NCI-H345 treated with DMSO at 0.1 percent for 48 hours (cell line): ENCODE measurements around the gene PDCD10.

ENCODE experiments used
- DNase-seq: peaks from one replicate; lab custom pipeline; 2025; ENCODE audit not compliant: unreplicated experiment; lab: John Stamatoyannopoulos, UW

The PDCD10 gene

DNA sequence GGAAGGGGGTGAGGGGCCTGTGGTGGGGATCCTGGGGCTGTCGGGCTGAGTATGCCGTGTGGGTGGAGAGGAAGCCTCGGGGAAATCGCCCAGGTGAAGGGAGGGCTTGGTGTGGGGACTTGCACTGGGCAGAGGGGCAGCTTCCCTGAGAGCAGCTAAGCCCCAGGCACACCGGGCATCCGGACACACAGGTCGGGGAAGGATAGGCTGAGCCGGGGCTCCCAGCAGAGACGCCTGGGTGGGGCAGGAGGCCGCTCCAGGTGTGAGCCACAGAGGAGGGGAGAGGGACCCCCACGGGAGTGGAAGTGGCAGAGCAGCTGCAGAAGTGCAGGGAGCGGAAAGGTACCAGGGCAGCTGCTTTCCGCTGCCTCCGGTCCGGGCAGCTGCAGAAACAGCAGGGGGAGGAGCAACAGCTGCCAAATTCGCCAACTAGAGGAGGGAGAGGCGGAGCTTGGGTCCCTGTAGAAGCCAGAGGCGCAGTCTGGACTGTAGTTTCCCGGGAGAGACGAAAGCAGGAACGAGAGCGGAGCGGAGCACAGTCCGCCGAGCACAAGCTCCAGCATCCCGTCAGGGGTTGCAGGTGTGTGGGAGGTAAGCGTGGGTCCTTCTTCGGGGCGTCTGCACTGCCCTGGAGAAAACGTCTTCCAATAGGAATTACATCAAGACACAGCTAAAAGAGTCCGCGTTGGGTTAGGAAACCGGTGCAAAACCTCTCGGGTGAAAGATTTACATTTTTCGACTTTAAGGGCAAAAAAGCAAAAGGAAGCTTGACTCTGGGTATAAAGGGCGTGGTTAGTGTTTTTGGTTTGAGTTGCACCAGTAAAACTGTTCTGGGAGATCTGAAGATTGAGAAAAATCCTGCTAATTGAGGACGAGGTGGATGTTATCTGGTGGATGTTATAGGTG is 794 bp upstream of the PDCD10 start, which contains the start of gene SERPINI1:
SERPINI1 (plus strand) TSS at position 489 of the 906 bp plus-strand sequence. CDS start 53,408 bp downstream, outside the sequence.
- DNase-seq: peak; percentile 86

DNA sequence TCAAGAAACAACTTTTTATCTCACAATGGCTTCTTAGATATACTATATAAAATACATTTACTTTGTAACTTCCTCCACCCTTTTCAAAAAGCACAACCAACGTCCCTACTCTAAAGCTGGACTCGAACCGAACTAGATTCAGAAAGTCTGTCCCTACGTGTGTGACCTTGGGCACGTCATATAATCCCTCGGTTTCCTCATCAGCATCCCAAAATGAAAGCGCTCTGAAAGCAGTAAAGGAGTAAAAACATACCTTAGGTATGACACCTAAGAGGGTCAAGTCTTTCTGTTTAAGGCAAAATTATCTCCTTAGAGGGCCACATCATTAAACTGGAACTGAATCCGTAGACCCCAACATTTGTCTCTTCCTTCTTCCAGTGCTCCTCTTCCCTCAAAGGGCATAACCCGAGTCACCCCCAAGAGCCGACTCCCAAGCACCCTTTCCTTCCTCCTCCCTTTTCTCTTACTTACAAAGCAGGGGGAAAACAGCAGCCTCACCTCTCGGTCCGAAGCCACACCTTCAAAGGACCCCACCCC is 663 bp downstream of the PDCD10 start:
- DNase-seq: no peak

DNA sequence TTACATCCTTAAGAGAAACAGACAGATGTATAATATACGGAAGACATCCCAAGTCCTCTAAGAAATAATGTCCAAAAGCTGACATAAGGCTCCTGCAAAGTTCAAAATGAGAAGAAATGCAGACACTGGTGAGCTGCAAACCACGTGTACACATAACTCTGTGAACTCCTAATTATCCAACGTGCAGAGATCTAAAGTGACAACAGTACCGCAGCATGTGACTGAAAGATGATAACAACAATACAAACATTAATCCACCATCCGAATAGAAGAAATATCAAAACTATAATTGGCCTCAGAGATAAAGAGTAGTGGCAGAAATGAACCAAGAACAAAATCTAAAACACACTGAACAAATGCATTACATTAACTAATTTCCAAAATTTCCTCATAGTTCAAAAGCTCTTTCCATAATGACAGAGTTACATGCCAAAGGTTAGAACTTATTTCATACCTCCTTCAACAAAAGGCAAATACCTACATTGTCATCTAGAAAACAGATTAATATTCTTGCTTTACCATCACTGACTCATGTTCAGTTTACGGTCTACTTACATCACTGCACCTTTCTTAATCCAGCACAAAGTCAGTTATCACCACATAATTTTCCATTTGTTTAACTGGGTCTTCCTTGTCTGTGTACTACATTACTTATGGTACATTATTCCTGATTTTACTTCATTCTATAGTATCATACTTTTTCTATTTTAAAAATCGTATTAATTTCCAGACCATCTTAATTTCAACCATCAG is 2.2 kb downstream of the PDCD10 start:
- DNase-seq: no peak

DNA sequence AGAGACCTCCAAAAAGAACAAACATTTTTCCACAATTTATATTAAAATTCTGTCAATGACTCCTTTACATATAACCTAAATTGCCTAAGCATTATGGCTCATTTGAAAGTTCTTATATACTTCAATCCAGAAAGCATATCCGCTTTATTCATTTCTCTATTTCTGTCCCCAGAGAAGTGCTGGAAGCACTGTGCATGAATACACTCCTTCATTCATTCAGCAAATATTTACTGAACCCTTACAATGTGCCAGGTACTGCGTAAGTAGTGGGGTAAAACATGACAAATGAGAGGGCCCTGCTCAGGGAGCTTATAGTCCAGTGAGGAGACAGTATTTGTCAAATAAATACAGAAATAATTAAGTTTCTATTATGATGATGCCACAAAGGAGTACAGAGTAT is 3.3 kb downstream of the PDCD10 start:
- no peak for DNase-seq

DNA sequence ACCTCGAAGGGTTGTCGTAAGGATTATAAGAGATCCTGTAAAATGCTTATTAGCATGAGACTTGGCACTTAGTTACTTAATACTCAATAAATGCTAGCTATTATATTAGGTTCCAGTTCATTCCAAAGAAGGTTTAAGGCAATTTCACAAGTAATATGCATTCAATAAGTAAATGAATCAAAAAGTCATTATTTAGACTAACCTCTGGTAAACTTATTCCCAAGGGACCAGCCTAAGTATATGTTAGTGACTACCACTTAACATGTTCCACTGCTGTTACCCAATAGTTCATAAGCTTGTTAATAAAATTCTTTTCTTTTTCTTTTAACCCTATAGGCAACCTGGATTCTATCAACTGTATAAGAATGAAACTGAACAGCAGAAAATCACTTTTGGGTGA is 5.1 kb downstream of the PDCD10 start:
- DNase-seq: no peak

DNA sequence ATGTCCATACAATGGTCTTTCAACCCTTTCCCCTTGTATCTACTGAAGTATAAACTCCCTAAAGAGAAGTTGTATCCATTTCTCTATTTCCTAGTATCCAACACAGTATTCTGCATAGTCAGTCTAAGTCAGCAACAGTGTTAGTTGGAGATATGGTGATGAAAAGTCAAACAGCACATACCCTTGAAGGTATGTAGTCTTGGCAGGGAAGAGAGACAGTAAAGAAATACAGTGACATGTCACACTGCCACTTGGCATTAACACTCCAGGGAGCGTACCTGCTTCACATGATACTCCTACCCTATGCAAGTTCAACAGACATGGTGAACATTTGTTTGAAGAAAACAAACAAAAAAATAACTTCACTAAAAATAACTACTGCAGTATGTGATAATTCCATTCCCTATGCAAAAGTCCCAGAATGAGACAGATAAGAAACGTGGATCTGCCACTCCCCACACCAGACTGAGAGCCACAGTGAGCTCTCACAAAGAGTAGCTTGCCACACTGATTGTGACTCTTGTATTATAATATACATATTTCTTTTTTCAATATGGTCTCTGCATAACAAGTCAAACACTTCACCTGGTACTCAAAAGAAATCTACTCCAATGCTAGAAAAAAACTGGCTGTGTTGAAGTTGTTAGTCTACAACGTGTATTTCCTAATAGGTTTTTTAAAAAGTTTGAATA is 5.9 kb downstream of the PDCD10 start:
- DNase-seq: no peak

DNA sequence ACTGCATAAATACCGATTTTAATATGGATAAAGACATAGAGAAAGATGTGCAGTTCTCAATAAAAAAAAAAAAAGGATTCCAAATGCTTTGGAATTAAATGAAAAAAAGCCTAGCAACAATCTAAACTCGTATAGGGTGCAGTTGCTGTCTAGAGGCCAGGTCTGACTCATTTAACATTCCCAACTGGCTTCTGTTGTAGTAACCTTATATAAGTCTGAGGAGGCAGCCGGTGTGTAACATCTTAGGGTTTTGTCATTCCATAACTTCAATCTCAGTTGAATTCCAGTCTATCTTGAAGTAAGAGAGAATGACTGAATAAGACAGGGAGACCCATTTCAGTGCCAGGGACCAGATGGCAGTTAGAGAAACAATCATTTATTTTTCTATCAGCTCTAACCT is 6.5 kb downstream of the PDCD10 start:
- no peak for DNase-seq

DNA sequence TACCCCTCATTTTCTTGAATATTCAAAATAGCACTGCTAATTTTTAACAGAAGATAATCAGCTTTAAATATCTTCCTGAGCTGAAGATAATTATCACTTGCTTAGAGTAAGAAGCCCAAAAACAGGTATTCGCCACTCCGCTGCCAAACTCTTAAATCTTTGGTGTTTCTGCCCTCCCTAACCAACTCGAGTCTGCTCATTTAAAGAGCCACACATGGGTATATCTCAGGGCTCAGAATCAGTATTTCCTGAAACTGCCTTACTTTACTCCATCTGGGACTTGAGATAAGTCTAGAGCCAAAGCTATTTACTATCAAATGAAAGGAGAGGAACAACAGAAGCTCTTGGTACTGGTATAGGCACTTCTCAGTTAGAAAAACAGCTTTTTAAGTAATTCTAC is 10.8 kb downstream of the PDCD10 start:
- DNase-seq: no peak

DNA sequence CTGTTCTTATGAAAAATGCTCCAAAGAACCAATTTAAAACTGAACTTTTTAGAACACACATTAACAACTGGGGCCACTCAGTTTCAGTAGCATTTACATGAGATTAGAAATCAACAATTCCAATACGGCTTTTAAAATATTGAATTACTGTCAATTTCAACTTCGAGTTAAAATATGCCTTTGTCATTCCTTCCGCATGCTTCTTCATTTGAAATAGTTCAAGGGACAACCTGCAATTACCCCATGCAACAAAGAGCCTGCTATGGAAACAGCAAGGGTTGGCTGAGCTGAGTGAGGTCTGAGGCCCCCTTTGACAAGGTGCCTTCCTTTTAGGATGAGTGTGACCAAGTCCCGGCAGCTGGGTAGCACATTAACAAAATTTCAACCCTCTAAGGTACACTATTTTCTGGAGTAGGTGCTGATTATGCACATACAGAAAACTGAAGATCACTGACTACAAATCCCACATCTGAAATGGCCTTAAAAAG is 11.6 kb downstream of the PDCD10 start:
- DNase-seq: no peak

DNA sequence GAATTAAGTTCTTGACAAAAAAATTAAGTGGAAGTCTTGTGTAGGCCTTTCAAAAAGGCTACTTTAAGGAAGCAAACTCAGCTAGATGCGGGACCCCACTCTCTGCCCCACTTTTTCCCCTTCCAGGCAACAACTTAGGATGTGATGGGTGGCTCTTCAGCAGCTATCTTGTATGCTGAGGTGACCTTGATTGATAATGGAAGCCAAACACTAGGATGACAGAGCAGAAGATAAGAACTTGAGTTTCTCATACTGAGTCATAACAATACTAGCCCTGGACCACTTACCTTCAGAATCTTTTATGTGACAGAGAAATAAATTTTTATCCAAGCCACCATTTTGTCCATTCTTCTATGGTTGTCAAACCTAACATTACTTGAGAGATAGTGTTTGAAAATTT is 16.1 kb downstream of the PDCD10 start:
- no peak for DNase-seq

DNA sequence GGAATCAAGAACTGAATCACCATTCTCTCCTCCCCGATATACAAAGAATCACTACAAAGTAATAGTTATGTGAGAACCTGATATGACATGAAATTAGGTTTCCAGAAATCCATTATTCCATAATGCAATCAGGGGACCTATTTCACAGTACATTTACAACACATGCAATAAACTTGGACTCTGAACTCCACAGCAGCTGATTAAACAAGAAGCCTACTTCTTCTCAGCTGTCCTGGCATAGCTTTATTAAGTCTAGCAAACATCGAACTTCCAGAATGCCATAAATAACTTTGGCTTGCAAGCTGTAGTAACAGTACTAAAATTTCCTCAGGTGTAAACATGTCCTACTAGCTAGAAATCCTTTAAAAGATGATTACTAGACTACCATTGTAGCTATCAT is 17.8 kb downstream of the PDCD10 start:
- no peak for DNase-seq

DNA sequence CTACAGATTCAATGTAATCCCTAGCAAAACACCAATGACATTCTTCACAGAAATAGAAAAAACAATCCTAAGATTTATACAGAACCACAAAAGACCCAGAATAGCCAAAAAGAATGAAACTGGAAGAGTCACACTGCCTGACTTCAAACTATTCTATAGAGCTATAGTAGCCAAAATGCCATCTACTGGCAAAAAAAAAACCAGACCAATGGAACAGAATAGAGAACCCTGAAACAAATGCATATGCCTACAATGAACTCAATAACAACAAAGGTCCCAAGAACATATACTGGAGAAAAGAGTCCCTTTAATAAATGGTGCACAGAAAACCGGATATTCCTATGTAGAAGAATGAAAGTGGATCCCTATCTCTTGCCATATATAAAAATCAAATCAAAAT is 19.8 kb downstream of the PDCD10 start:
- no peak for DNase-seq

DNA sequence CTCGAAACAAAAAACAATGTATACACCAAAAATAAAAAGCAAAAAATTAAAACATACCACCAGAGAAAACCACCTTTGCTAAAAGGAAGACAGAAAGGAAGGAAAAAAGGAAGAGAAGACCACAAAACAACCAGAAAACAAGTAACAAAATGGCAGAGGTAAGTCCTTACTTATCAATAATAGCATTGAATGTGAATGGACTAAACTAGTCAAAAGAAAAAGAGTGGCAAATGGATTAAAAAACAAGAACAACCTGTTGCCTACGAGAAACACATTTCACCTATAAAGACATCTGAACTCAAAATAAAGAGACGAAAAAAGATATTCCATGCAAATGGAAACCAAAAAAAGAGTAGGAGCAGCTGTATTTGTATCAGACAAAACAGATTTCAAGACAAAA is 22.2 kb downstream of the PDCD10 start:
- DNase-seq: no peak

DNA sequence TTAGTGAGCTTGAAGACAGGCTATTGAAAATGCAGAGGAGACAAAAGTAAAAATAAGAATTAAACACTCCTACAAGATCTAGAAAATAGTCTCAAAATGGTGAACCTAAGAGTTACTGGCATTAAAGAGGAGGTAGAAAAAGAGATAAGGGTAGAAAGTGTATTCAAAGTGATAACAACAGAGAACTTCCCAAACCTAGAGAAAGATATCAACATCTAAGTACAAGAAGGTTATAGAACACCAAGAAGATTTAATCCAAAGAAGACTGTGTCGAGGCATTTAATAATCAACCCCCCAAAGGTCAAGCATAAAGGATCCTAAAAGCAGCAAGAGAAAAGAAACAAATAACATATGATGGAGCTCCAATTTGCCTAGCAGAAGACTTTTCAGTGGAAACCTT is 23.3 kb downstream of the PDCD10 start:
- DNase-seq: no peak

DNA sequence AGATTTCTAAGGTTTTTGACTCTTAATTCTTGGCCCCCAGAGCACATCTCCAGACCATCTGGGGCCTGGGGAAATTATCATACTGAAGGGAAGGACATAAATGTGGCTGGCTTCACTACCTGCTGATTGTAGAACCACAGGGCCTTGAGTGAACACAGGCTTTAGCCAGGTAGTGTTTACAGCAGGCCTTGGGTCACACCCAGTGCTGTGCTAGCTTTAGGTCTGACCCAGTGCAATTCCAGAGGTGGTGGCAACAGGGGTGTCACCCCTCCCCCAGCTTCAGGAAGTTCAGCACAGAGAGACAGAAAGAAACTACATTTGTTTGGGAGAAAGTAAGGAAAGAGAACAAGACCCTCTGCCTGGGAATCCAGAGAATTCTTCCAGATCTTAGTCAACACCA is 24.1 kb downstream of the PDCD10 start:
- no peak for DNase-seq

DNA sequence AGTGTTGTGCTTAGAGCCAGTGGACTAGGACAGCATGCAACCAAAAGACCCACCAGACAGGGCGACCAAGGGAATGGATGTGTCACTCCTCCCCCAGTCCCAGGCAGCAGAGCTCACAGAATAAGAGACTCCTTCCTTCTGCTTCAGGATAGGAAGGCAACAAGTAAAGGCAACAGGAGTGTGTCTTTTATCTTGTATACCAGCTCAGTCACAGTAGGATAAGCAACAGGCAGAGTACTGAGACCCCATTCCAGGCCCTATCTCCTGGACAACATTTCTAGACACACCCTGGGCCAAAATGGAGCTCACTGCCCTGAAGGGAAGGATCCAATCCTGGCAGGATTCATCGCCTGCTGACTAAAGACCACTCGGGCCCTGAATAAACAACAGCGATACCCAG is 25.0 kb downstream of the PDCD10 start:
- no peak for DNase-seq

DNA sequence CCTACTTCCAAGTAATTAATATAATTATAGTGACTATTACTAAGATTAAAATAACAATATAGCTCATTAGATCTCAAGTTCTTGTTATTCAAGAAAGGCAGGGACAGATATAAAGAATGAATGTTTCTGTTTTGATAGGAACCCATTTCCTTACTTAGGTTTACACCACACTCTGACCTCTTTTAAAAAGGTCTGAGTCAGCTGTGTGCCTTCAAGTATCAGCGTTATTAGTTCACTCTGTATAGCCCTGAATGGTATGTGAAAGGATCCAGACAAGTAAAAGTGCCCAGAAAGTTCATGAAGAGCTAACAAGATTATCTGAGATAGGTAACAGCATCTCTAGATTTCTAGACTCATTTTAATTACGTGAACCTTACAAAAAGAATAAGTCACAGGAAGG is 28.9 kb downstream of the PDCD10 start:
- DNase-seq: no peak

DNA sequence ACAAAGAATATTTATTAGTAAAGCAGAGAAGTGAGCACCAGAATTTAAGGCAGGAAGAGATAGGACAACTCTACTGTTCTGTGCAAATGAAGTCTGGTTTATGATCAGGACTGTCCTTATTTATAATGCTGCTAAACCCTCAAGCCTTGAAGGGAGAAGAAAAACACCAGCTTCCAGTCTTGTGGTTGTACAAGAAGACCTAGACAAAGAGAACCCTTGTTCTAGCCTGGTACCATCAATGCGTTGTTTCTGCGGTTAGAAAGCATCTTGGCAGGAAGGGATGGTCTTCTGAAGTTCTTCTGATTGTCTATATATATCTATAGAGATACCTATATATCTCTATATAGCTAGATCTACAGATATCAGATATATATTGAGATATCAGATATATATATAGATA is 33.8 kb downstream of the PDCD10 start:
- DNase-seq: no peak

DNA sequence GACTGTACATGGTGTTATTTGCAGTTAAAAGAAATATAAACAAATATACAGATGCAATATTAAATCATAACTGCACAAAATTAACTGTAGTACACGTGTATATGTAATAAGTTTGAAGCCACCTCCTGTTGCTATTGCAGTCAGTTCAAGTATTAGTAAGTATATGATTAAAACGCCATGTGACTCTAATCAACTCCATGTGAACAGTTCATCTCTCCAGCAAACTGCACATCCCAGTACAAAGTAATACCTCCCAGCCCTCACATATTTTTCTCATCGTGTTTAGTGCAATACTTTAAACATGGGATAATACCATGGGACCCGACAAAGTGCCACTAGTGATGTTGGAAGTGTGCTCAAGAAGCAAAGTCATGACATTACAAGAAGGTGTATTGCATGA is 34.6 kb downstream of the PDCD10 start:
- DNase-seq: no peak

DNA sequence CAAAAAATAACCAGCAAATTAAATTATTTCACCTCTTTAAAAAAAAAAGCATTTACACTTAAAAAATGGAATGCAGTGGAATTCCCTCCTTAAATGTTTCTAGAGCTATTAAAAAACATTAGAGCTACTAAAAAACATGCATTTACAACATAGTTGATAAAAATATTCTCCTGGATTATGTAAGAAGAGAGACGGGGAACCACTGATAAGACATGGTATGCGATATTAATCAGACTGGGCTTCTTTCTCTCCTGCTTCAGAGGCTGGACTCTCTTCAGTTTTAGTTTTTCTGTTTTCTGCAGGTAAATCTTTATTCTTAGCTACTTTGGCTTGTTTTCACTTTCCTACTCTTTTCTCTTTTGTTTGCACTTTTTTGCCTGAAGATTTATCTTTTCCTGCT is 40.6 kb downstream of the PDCD10 start:
- no peak for DNase-seq

DNA sequence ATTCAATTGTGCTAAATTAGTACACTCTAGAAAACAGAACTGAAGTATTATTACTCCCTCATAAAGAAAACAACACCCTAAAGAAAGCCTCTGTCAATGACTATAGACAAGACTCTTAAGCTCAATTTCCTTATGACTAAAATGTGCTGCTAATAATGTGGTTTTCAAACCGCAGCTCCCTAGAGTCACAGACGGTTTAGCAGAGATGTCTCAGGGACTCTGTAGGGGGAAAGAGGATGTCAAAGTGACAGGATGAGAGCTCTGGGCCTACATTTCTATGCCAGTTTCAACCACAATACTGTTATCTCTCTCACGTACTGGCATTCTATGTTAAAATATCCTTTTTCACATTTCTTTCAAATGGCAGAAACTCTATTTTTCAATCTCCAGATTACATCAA is 43.3 kb downstream of the PDCD10 start:
- DNase-seq: no peak
